Muscle layer of colon (tissue), 2 donors: ENCODE data around the gene TRABD2B.

Experiments
- H3K27ac ChIP-seq: one replicate; pipeline ENCODE4 v1.7.0; 2013; ENCODE audit warnings: low read depth, mild to moderate bottlenecking, low read length, moderate library complexity
- H3K27me3 ChIP-seq, 2 donors: one replicate each; pipeline ENCODE4 v1.7.0; 2013; ENCODE audit warnings: low read length in 2 of 2, mild to moderate bottlenecking in 2 of 2; ENCODE audit not compliant: insufficient read depth in 2 of 2, control insufficient read depth in 1 of 2
- H3K36me3 ChIP-seq: one replicate; pipeline ENCODE4 v1.7.0; 2013; ENCODE audit warnings: mild to moderate bottlenecking, low read length; ENCODE audit not compliant: insufficient read depth
- H3K4me1 ChIP-seq: one replicate; pipeline ENCODE4 v1.7.0; 2013; ENCODE audit warnings: mild to moderate bottlenecking, low read length; ENCODE audit not compliant: insufficient read depth
- H3K4me3 ChIP-seq, 2 donors: one replicate each; pipeline ENCODE4 v1.7.0; 2013; ENCODE audit warnings: low read length in 2 of 2, low read depth in 1 of 2, mild to moderate bottlenecking in 1 of 2, moderate library complexity in 1 of 2
- H3K9ac ChIP-seq: one replicate; pipeline ENCODE4 v1.7.0; 2013; ENCODE audit warnings: low read length
- H3K9me3 ChIP-seq: one replicate; pipeline ENCODE4 v1.7.0; 2013; ENCODE audit warnings: mild to moderate bottlenecking, low read length
- donor health status: abdominal sarcoma.
- donor health status: Adenocarcinoma of cecum.

Gene TRABD2B

GRCh38 chr1:47745715-47746609 lies 251.2 kb downstream of the TRABD2B start:
- H3K27ac ChIP-seq = no peak overlapping the region
- no peaks in the 10 kb centered on the region for H3K4me1 ChIP-seq

GRCh38 chr1:47742890-47743760 lies 254.1 kb downstream of the TRABD2B start:
- no peak overlapping the region for H3K27ac ChIP-seq
- no peaks in the 10 kb centered on the region for H3K27me3 ChIP-seq
- no peaks in the 10 kb centered on the region for H3K9me3 ChIP-seq
- no peak overlapping the region for H3K9ac ChIP-seq
- H3K4me1 ChIP-seq = no peaks in the 10 kb centered on the region
- H3K4me3 ChIP-seq = no peak overlapping the region
- no peaks in the 10 kb centered on the region for H3K36me3 ChIP-seq

More at GRCh38 chr1:47745715-47746609, 251.2 kb downstream of the TRABD2B start:
- no peaks in the 10 kb centered on the region for H3K9me3 ChIP-seq
- no peaks in the 10 kb centered on the region for H3K27me3 ChIP-seq
- H3K9ac ChIP-seq = no peak overlapping the region
- H3K36me3 ChIP-seq = no peaks in the 10 kb centered on the region
- H3K4me3 ChIP-seq = no peak overlapping the region

GRCh38 chr1:47738560-47739182 lies 258.5 kb downstream of the TRABD2B start:
- no peak overlapping the region for H3K27ac ChIP-seq
- no peaks in the 10 kb centered on the region for H3K4me1 ChIP-seq
- H3K9ac ChIP-seq = no peak overlapping the region
- no peaks in the 10 kb centered on the region for H3K9me3 ChIP-seq
- no peaks in the 10 kb centered on the region for H3K36me3 ChIP-seq
- no peaks in the 10 kb centered on the region for H3K27me3 ChIP-seq
- H3K4me3 ChIP-seq = no peak overlapping the region

GRCh38 chr1:47732489-47732888 lies 264.7 kb downstream of the TRABD2B start:
- H3K4me1 ChIP-seq = no peaks in the 10 kb centered on the region
- peaks cover 0 to 5% of the 10 kb centered on the region in 2 donors for H3K27me3 ChIP-seq
- H3K36me3 ChIP-seq = no peaks in the 10 kb centered on the region
- H3K9me3 ChIP-seq = no peaks in the 10 kb centered on the region
- no peak overlapping the region for H3K4me3 ChIP-seq
- H3K9ac ChIP-seq = no peak overlapping the region
- H3K27ac ChIP-seq = no peak overlapping the region

- H3K4me3 ChIP-seq = no peak overlapping the region
- H3K9ac ChIP-seq = no peak overlapping the region
- peaks cover 0 to 5% of the 10 kb centered on the region in 2 donors for H3K27me3 ChIP-seq
- no peaks in the 10 kb centered on the region for H3K4me1 ChIP-seq
- H3K9me3 ChIP-seq = no peaks in the 10 kb centered on the region
- no peak overlapping the region for H3K27ac ChIP-seq
- H3K36me3 ChIP-seq = no peaks in the 10 kb centered on the region
These were observed 265.5 kb downstream of the TRABD2B start for GRCh38 chr1:47731730-47732129.

- no peak overlapping the region for H3K27ac ChIP-seq
- H3K36me3 ChIP-seq = no peaks in the 10 kb centered on the region
- H3K27me3 ChIP-seq = peaks cover 12% of the 10 kb centered on the region in 2 donors
- H3K9me3 ChIP-seq = no peaks in the 10 kb centered on the region
- no peak overlapping the region for H3K4me3 ChIP-seq
- peaks cover 11% of the 10 kb centered on the region for H3K4me1 ChIP-seq
- no peak overlapping the region for H3K9ac ChIP-seq
These were observed 267.5 kb downstream of the TRABD2B start for GRCh38 chr1:47729685-47730084.

- no peaks in the 10 kb centered on the region for H3K9me3 ChIP-seq
- no peak overlapping the region for H3K9ac ChIP-seq
- H3K4me1 ChIP-seq = peaks cover 11% of the 10 kb centered on the region
- no peak overlapping the region for H3K4me3 ChIP-seq
- H3K27me3 ChIP-seq = peaks cover 16 to 32% of the 10 kb centered on the region in 2 donors
- no peak overlapping the region for H3K27ac ChIP-seq
- no peaks in the 10 kb centered on the region for H3K36me3 ChIP-seq
These were observed 269.5 kb downstream of the TRABD2B start for GRCh38 chr1:47727697-47728085.

GRCh38 chr1:47727051-47727696 lies 270.0 kb downstream of the TRABD2B start:
- H3K27me3 ChIP-seq = peaks cover 16 to 37% of the 10 kb centered on the region in 2 donors
- no peak overlapping the region for H3K9ac ChIP-seq
- no peaks in the 10 kb centered on the region for H3K9me3 ChIP-seq
- no peak overlapping the region for H3K27ac ChIP-seq
- no peak overlapping the region for H3K4me3 ChIP-seq
- peaks cover 11% of the 10 kb centered on the region for H3K4me1 ChIP-seq
- H3K36me3 ChIP-seq = no peaks in the 10 kb centered on the region

- Histone ChIP-seq H3K4me1 (peaks cover 11% of the 10 kb centered on the region), H3K9me3 (no peaks in the 10 kb centered on the region), H3K27me3 (peaks cover 16 to 39% of the 10 kb centered on the region in 2 donors), H3K36me3 (no peaks in the 10 kb centered on the region), H3K9ac (no peak overlapping the region), H3K27ac (no peak overlapping the region), H3K4me3 (peak overlapping the region in 1 of 2 donors; percentile 26)
These were observed 271.0 kb downstream of the TRABD2B start for GRCh38 chr1:47725992-47726855.

GRCh38 chr1:47725511-47725991 lies 271.6 kb downstream of the TRABD2B start:
- H3K27me3 ChIP-seq = peaks cover 11 to 39% of the 10 kb centered on the region in 2 donors

More at GRCh38 chr1:47725511-47725991, 271.6 kb downstream of the TRABD2B start:
- Histone ChIP-seq H3K36me3 (no peaks in the 10 kb centered on the region), H3K4me3 (peak overlapping the region in 1 of 2 donors; percentile 26), H3K9me3 (no peaks in the 10 kb centered on the region), H3K4me1 (peaks cover 11% of the 10 kb centered on the region), H3K9ac (no peak overlapping the region), H3K27ac (no peak overlapping the region)
